GM12873 (cell line): ENCODE data around the gene SMAD6.

Source experiments
- CTCF ChIP-seq: IDR thresholded peaks from 2 replicates; pipeline ENCODE4 v1.5.1; 2012; ENCODE audit warnings: low read depth, mild to moderate bottlenecking, moderate library complexity, low read length, control low read depth; ENCODE audit not compliant: insufficient read depth; ENCODE audit errors: missing control alignments

SMAD6 gene

DNA sequence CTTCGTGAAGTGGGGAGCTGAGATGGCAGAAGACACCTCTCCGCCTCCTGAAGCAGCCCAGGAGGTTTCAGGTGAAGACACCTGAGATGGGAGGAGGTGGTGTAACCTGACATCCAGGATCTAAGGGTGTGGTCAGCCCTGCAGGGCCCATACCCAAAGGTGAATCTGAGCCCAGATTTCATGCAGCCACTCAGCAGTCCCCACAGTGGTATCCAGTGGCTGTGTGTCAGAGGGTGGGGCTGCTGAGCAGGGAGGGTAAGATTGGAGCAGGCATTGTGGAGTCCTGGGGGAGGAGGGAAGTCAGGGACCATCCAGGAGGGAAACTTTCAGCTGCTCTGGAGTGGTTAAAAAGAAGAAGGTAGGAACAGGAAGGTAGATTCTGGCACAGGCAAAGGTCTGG is 46.0 kb upstream of the SMAD6 start:
- TF ChIP-seq CTCF: no peak

GRCh38 chr15:66657185-66658020 is 44.6 kb upstream of the SMAD6 start:
- TF ChIP-seq CTCF: no peak

DNA sequence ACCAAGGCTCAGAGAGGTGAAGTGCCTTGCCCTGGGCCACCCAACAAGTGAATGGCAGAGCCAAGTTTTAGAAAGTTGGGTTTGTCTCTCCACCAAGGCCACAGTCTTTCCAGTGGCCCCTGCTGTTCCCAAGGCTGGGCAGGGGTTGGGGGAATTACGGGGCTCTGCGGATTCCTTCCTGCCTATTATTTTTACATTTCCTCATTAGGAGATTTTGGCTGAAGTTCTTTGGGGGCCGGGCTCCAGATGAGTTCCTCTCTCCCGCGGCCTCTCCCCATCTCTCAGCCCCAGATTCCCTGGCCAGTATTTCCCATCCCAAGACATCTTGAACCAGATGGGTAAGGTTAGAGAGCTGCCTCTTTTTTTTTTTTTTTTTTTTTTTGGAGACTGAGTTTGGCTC is 44.0 kb upstream of the SMAD6 start:
- TF ChIP-seq CTCF: no peak

GRCh38 chr15:66658855-66659254 is 43.2 kb upstream of the SMAD6 start:
- TF ChIP-seq CTCF: no peak

DNA sequence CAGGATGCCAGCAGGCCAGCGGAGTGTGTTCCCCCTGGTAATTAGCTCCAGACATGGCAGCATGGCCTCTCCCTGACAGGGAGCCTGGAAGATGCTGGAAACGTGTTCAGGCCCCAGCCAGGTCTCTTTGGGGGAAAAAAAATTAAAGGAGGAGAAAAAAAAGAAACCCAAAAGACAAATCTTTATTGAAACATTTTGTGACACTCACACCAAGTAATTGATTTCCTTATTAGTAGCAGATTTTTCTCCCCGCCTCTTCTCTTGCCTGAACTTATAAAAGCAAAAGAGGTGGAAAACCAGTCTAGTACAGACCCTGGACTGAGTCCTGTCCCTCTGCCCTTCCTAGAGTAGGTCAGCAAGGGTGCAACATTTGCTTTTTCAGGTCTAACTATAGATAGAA is 42.7 kb upstream of the SMAD6 start:
- no peak for TF ChIP-seq CTCF

DNA sequence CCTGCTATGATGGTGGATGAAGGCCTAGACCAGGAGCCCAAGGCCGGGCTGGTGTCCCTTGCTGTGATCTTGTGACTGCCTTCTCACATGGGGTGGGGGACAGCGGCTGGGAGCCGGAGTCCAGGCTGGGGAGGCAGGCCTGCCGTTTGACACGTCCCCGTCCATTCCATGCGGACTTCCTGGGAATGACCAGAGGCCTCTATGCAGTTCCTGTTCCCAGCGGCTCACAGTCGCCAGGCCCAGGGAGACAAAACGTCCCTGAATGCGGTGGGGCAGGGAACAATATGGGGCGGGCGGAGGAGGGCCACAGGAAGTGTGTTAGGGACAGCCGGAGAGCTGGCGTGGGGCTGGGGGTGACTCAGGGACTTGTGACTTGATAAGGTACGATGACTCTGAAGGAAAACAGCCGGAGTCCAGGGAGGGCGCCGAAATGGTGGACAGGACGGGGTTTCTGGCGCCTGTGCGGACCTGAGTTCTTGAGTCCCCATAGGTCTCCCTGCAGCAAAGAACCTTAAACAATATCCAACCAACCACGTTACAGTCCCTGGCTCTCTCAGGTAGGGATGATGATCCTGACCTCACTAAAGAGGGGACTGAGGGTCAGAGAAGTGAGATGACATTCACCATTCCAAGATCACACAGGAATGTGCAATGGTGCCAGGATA is 40.5 kb upstream of the SMAD6 start:
- TF ChIP-seq CTCF: no peak

DNA sequence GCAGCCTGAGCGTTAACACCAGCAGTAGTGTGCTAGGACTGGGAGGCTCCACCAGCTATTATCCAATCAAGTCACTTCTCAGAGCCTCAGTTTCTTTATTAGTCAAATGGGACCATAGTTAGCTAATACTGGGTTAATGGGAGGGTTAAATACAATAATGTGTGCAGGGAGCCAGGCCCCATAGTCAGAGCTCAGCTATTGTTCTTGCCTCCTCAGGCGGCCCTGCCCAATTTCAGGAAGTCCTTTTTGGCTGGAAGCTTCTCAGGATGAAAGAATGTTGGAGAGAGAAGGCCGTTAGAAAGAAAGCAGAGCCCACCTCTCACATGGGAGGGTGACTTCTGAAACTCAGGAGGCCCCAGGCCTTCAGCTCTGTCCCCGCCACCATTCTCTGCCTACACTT is 39.5 kb upstream of the SMAD6 start:
- TF ChIP-seq CTCF: no peak
